ENCODE data around the gene TMEM40. TPM values are rescaled to one million over a fixed set of nuclear protein-coding genes. Genes with fewer than 3 reads are reported as not detected.
"Not testable (repeated sequence)": the region's sequence is repeated elsewhere in the genome, so short reads cannot be mapped to it uniquely, and the experiment has no call there.

TMEM40 gene
- polyA plus RNA-seq, 1 of the 3 experiments (the other 2 are of a cell fraction), result 0.05 TPM

GRCh38 chr3:12791430-12791829 is 32.4 kb upstream of the TMEM40 start:
- H3F3A ChIP-seq (replicated peaks; ENCODE audit: insufficient read depth), result no peaks in the 10 kb centered on the region
- H3K27ac ChIP-seq (ENCODE audit: low read depth in 2 of 2, low read length in 1 of 2), result no peak overlapping the region
- no peaks in the 10 kb centered on the region for H3K9me3 ChIP-seq
- no peak overlapping the region for H2AFZ ChIP-seq (ENCODE audit: low read depth)
- H4K20me1 ChIP-seq (ENCODE audit: insufficient read depth), result no peaks in the 10 kb centered on the region
- WGBS (ENCODE audit: low lambda C conversion rate), result 67% methylated on average over 1 of the region's 1 CpG
- ChIA-PET CTCF (no interaction called here), POLR2A (no interaction called here)
- no peak overlapping the region for H3K9ac ChIP-seq
- no peaks in the 10 kb centered on the region for H3K9me2 ChIP-seq
- H3K4me3 ChIP-seq (ENCODE audit: low read depth in 2 of 2, low read length in 1 of 2), result no peak overlapping the region
- no peaks in the 10 kb centered on the region for H3K79me2 ChIP-seq (ENCODE audit: insufficient read depth)
- DNase-seq, result no peak
- H3K36me3 ChIP-seq (replicated peaks in 1 of 2; ENCODE audit: control insufficient read depth in 1 of 2, insufficient read depth in 2 of 2, low read length in 1 of 2), result no peaks in the 10 kb centered on the region
- H3K27me3 ChIP-seq (ENCODE audit: insufficient read depth), result no peaks in the 10 kb centered on the region; the same call in 1 of the 2 replicates
- H3K4me1 ChIP-seq (ENCODE audit: control insufficient read depth in 1 of 2, insufficient read depth in 2 of 2, low read depth in 1 of 2, low read length in 1 of 2), result peaks cover 0 to 5% of the 10 kb centered on the region in 2 experiments; a peak in 2 of 4 replicates
- no peak overlapping the region for H3K4me2 ChIP-seq
- TF ChIP-seq REST (IDR thresholded peaks at IDR 0.05; ENCODE audit: low read depth, low read length), result no peak
- TF ChIP-seq TAF1 (IDR thresholded peaks at IDR 0.05; ENCODE audit: borderline replicate concordance, low read depth, low read length), result no peak
- TF ChIP-seq YY1 (IDR thresholded peaks at IDR 0.05; ENCODE audit: low read depth), result no peak
- no peak for TF ChIP-seq ZBTB33 (IDR thresholded peaks at IDR 0.05; ENCODE audit: borderline replicate concordance, low read depth)
- TF ChIP-seq RCOR1 (IDR thresholded peaks at IDR 0.05; ENCODE audit: low read length), result no peak
- no peak for TF ChIP-seq USF1 (IDR thresholded peaks at IDR 0.05; ENCODE audit: borderline replicate concordance, low read depth)
- TF ChIP-seq USF2 (IDR thresholded peaks at IDR 0.05; ENCODE audit: borderline replicate concordance, low read depth, low read length), result no peak
- no peak for TF ChIP-seq MEF2A (IDR thresholded peaks at IDR 0.05; ENCODE audit: borderline replicate concordance, low read depth)
- no peak for TF ChIP-seq MAX (IDR thresholded peaks at IDR 0.05; ENCODE audit: low read depth)
- TF ChIP-seq FOSL2 (IDR thresholded peaks at IDR 0.05; ENCODE audit: borderline replicate concordance, low read depth), result no peak
- no peak for TF ChIP-seq CHD2 (IDR thresholded peaks at IDR 0.05; ENCODE audit: low read length, partially characterized antibody)
- TF ChIP-seq NFIC (IDR thresholded peaks at IDR 0.05; ENCODE audit: borderline replicate concordance), result no peak
- no peak for TF ChIP-seq FOXM1 (IDR thresholded peaks at IDR 0.05; ENCODE audit: low read depth)

- not testable (repeated sequence) for H3F3A ChIP-seq (replicated peaks; ENCODE audit: insufficient read depth); H3K79me2 ChIP-seq (ENCODE audit: insufficient read depth); H3K36me3 ChIP-seq (replicated peaks in 1 of 2; ENCODE audit: control insufficient read depth in 1 of 2, insufficient read depth in 2 of 2, low read length in 1 of 2); H3K4me3 ChIP-seq (ENCODE audit: low read depth in 2 of 2, low read length in 1 of 2); H3K9me3 ChIP-seq; H4K20me1 ChIP-seq (ENCODE audit: insufficient read depth); H3K4me1 ChIP-seq (ENCODE audit: control insufficient read depth in 1 of 2, insufficient read depth in 2 of 2, low read depth in 1 of 2, low read length in 1 of 2); H3K9me2 ChIP-seq; DNase-seq; H3K27me3 ChIP-seq (ENCODE audit: insufficient read depth); H3K27ac ChIP-seq (ENCODE audit: low read depth in 2 of 2, low read length in 1 of 2); H3K4me2 ChIP-seq; H2AFZ ChIP-seq (ENCODE audit: low read depth); H3K9ac ChIP-seq
- ChIA-PET POLR2A (interaction anchor here (1.3 kb wide), 1 partner anchor 42 kb away, joined by 3 read pairs; no protein-coding TSS in a partner anchor), CTCF (interaction anchor here (0.7 to 1.5 kb wide), 4 partner anchors 9 to 104 kb away, joined by 3 to 6 read pairs (median 3); partner anchors contain the start of gene CAND2)
- 72% methylated on average over 20 of the region's 23 CpGs for WGBS (ENCODE audit: low lambda C conversion rate)
Measured at GRCh38 chr3:12787967-12788690, 29.1 kb upstream of the TMEM40 start.

All from SK-N-SH (cell line).